Mesendoderm (in vitro differentiated cells): Measurements from ENCODE around the gene KIAA2012.

Source experiments
- DNase-seq: peaks from one replicate; pipeline ENCODE4 v3.0.0; 2013
- H2AK5ac ChIP-seq: 2 replicates; pipeline ENCODE4 v1.6.1; 2013; ENCODE audit warnings: low read length, inconsistent platforms
- H2BK120ac ChIP-seq: 2 replicates; pipeline ENCODE4 v1.6.1; 2013; ENCODE audit warnings: low read depth, mild to moderate bottlenecking, low read length, moderate library complexity, mixed read lengths
- H2BK15ac ChIP-seq: replicated peaks from 2 replicates; pipeline ENCODE4 v1.6.1; 2013; ENCODE audit warnings: low read depth, mild to moderate bottlenecking, moderate library complexity
- H2BK5ac ChIP-seq: 2 replicates; pipeline ENCODE4 v1.6.1; 2013; ENCODE audit warnings: low read length, inconsistent platforms
- H3K18ac ChIP-seq: 2 replicates; pipeline ENCODE4 v1.6.1; 2013; ENCODE audit warnings: mild to moderate bottlenecking, low read length, mixed read lengths
- H3K23ac ChIP-seq: one replicate; pipeline ENCODE4 v1.6.1; 2013; ENCODE audit warnings: low read length
- H3K27ac ChIP-seq: 2 replicates; pipeline ENCODE4 v1.5.1; 2013; ENCODE audit warnings: low read depth, mild to moderate bottlenecking, inconsistent platforms, low read length, moderate library complexity
- H3K27me3 ChIP-seq: 2 replicates; pipeline ENCODE4 v1.6.1; 2013; ENCODE audit warnings: low read length, control low read depth, mild to moderate bottlenecking, inconsistent platforms; ENCODE audit not compliant: insufficient read depth, poor library complexity
- H3K36me3 ChIP-seq: 2 replicates; pipeline ENCODE4 v1.6.1; 2013; ENCODE audit warnings: low read length, inconsistent platforms; ENCODE audit not compliant: control insufficient read depth, insufficient read depth
- H3K4ac ChIP-seq: one replicate; pipeline ENCODE4 v1.6.1; 2013; ENCODE audit warnings: low read depth, mild to moderate bottlenecking, low read length, moderate library complexity
- H3K4me1 ChIP-seq: 2 replicates; pipeline ENCODE4 v1.6.1; 2013; ENCODE audit warnings: low read depth, low read length, inconsistent platforms; ENCODE audit not compliant: control insufficient read depth
- H3K4me2 ChIP-seq: 2 replicates; pipeline ENCODE4 v1.6.1; 2013; ENCODE audit warnings: low read length
- H3K4me3 ChIP-seq: 2 replicates; pipeline ENCODE4 v1.5.1; 2013; ENCODE audit warnings: mild to moderate bottlenecking, low read length
- H3K56ac ChIP-seq: one replicate; pipeline ENCODE4 v1.6.1; 2013; ENCODE audit warnings: low read length
- H3K79me1 ChIP-seq: 2 replicates; pipeline ENCODE4 v1.6.1; 2013; ENCODE audit warnings: low read length, inconsistent platforms
- H3K79me2 ChIP-seq: 2 replicates; pipeline ENCODE4 v1.6.1; 2013; ENCODE audit warnings: mild to moderate bottlenecking, low read length; ENCODE audit not compliant: control insufficient read depth, insufficient read depth
- H3K9ac ChIP-seq: 2 replicates; pipeline ENCODE4 v1.6.1; 2013; ENCODE audit warnings: low read length, inconsistent platforms
- H4K5ac ChIP-seq: one replicate; pipeline ENCODE4 v1.6.1; 2013; ENCODE audit warnings: low read length
- H4K8ac ChIP-seq: one replicate; pipeline ENCODE4 v1.6.1; 2013; ENCODE audit warnings: low read depth, mild to moderate bottlenecking, control low read depth, low read length, moderate library complexity
- WGBS: extraction: QIAGEN DNeasy Blood & Tissue Kit; methylation state at CpG from one replicate; pipeline ENCODE4 v1.1.7; 2013; ENCODE audit warnings: low lambda C conversion rate, missing lambda C conversion rate; ENCODE audit not compliant: insufficient coverage; ENCODE audit errors: extremely low coverage; 5-methylcytosine and 5-hydroxymethylcytosine counted together

KIAA2012 gene

DNA sequence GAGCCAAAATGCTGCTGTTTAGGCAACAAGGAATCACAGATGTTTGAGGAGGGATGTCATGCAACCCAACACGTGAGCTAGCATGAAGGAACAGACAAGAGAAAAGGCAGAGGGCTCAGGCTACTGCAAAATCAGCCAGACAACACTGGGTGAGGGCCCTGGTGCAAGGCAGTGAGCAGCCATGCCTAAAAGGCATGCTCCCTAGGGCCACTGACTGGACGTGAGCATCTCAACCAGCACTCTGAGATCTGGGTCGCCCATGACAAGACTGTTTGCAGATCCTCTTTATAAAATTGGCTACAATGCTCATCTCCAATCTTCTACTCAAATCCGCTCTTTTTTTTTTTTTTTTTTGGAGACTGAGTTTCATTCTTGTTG, 49.1 kb downstream of the KIAA2012 start:
- Histone ChIP-seq H3K9ac (no peak overlapping the region), H3K4me2 (no peak overlapping the region), H3K36me3 (no peaks in the 10 kb centered on the region), H2BK5ac (no peak overlapping the region), H2BK120ac (no peak overlapping the region), H3K18ac (no peak overlapping the region), H4K8ac (no peak overlapping the region), H3K4me1 (no peaks in the 10 kb centered on the region), H3K27me3 (no peaks in the 10 kb centered on the region), H3K79me2 (no peaks in the 10 kb centered on the region), H2AK5ac (no peak overlapping the region), H2BK15ac (no peak overlapping the region), H3K79me1 (no peaks in the 10 kb centered on the region), H3K27ac (no peak overlapping the region), H4K5ac (no peak overlapping the region), H3K4ac (no peak overlapping the region), H3K4me3 (no peak overlapping the region), H3K23ac (no peak overlapping the region), H3K56ac (no peak overlapping the region)
- no CpG with 5 or more reads among the region's 4 CpGs for WGBS
- no peak for DNase-seq

- Histone ChIP-seq H3K4me1 (no peaks in the 10 kb centered on the region), H3K4me3 (no peak overlapping the region), H3K27ac (no peak overlapping the region), H2BK15ac (no peak overlapping the region), H3K79me1 (no peaks in the 10 kb centered on the region), H3K18ac (no peak overlapping the region), H3K9ac (no peak overlapping the region), H2BK5ac (no peak overlapping the region), H3K4me2 (no peak overlapping the region), H3K23ac (no peak overlapping the region), H3K27me3 (no peaks in the 10 kb centered on the region), H3K56ac (peak overlapping the region; percentile 4), H4K8ac (no peak overlapping the region), H3K79me2 (no peaks in the 10 kb centered on the region), H3K4ac (no peak overlapping the region), H4K5ac (no peak overlapping the region), H2BK120ac (no peak overlapping the region), H2AK5ac (no peak overlapping the region), H3K36me3 (no peaks in the 10 kb centered on the region)
- WGBS, result no CpG with 5 or more reads among the region's 19 CpGs
- DNase-seq, result no peak
Observed at GRCh38 chr2:202122980-202123720, 50.1 kb downstream of the KIAA2012 start.

DNA sequence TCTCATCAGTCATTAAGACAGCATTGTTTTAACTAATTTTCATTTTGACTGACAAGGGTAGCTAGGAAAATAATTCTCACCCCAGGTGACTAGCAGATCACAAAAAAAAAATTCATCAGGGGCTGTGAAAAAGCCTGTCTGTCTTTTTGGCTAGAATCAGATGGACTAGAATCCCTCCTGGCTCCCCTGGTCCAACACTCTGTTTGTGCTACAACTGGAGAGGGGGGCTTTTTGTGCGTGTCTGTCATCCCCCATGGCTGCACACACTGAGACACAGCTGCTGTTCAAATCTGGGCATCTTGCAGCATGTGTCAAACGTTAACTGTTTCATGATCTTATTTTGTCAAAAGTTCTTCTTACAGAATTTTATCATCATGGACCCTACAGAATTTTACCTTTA, 51.2 kb downstream of the KIAA2012 start:
- no peaks in the 10 kb centered on the region for H3K79me1 ChIP-seq
- H3K9ac ChIP-seq, result no peak overlapping the region
- DNase-seq, result no peak
- H3K18ac ChIP-seq, result no peak overlapping the region
- no peaks in the 10 kb centered on the region for H3K79me2 ChIP-seq
- H4K8ac ChIP-seq, result no peak overlapping the region
- H4K5ac ChIP-seq, result no peak overlapping the region
- H3K27me3 ChIP-seq, result no peaks in the 10 kb centered on the region
- no peak overlapping the region for H3K56ac ChIP-seq
- H2AK5ac ChIP-seq, result no peak overlapping the region
- H3K4me2 ChIP-seq, result no peak overlapping the region
- no peak overlapping the region for H3K27ac ChIP-seq
- no peak overlapping the region for H3K23ac ChIP-seq
- no peaks in the 10 kb centered on the region for H3K4me1 ChIP-seq
- H2BK5ac ChIP-seq, result no peak overlapping the region
- H3K4me3 ChIP-seq, result no peak overlapping the region
- WGBS, result no CpG with 5 or more reads among the region's 2 CpGs
- H3K4ac ChIP-seq, result no peak overlapping the region
- no peak overlapping the region for H2BK15ac ChIP-seq
- H2BK120ac ChIP-seq, result no peak overlapping the region
- no peaks in the 10 kb centered on the region for H3K36me3 ChIP-seq

GRCh38 chr2:202127687-202128331, 54.8 kb downstream of the KIAA2012 start:
- no peak overlapping the region for H2BK120ac ChIP-seq
- H3K4ac ChIP-seq, result no peak overlapping the region
- H4K5ac ChIP-seq, result no peak overlapping the region
- H3K56ac ChIP-seq, result no peak overlapping the region
- no peak overlapping the region for H3K4me2 ChIP-seq
- WGBS, result no CpG with 5 or more reads among the region's 3 CpGs
- H3K27me3 ChIP-seq, result no peaks in the 10 kb centered on the region
- no peak overlapping the region for H4K8ac ChIP-seq
- H2AK5ac ChIP-seq, result no peak overlapping the region
- H3K18ac ChIP-seq, result no peak overlapping the region
- no peak overlapping the region for H2BK15ac ChIP-seq
- no peak overlapping the region for H3K23ac ChIP-seq
- H3K4me3 ChIP-seq, result no peak overlapping the region
- no peak overlapping the region for H2BK5ac ChIP-seq
- H3K27ac ChIP-seq, result no peak overlapping the region
- no peaks in the 10 kb centered on the region for H3K79me1 ChIP-seq
- no peak for DNase-seq
- no peaks in the 10 kb centered on the region for H3K79me2 ChIP-seq
- H3K9ac ChIP-seq, result no peak overlapping the region
- no peaks in the 10 kb centered on the region for H3K4me1 ChIP-seq
- H3K36me3 ChIP-seq, result no peaks in the 10 kb centered on the region

DNA sequence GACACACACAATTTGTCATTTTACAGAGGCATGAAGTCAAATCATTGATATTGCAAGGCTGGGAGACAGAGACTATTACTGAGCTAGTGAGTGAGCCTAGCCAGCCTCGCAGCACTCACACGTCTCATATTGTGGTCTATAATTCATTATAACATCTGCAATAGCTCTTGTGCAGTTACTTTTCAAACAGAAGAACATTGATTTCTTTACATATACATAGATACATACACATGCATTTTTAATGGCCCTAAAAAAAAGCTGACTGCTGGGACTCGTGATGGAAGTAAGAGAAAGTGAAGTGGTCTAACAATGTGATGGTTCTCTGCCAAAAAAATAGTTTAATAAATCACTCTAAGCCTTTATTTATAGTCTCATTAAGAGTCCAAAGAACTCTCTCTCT, 56.8 kb downstream of the KIAA2012 start:
- no peak overlapping the region for H3K4me2 ChIP-seq
- H3K36me3 ChIP-seq, result no peaks in the 10 kb centered on the region
- H3K23ac ChIP-seq, result no peak overlapping the region
- H3K79me1 ChIP-seq, result no peaks in the 10 kb centered on the region
- H3K18ac ChIP-seq, result no peak overlapping the region
- H2BK120ac ChIP-seq, result no peak overlapping the region
- DNase-seq, result no peak
- no peak overlapping the region for H3K9ac ChIP-seq
- no peaks in the 10 kb centered on the region for H3K27me3 ChIP-seq
- no peak overlapping the region for H2AK5ac ChIP-seq
- no peak overlapping the region for H4K5ac ChIP-seq
- H3K27ac ChIP-seq, result no peak overlapping the region
- H3K56ac ChIP-seq, result no peak overlapping the region
- no CpG with 5 or more reads among the region's 3 CpGs for WGBS
- no peak overlapping the region for H2BK5ac ChIP-seq
- H3K79me2 ChIP-seq, result no peaks in the 10 kb centered on the region
- H3K4ac ChIP-seq, result no peak overlapping the region
- H3K4me3 ChIP-seq, result no peak overlapping the region
- H4K8ac ChIP-seq, result no peak overlapping the region
- no peak overlapping the region for H2BK15ac ChIP-seq
- H3K4me1 ChIP-seq, result no peaks in the 10 kb centered on the region
